GM21786 (cell line): ENCODE measurements around the gene HNRNPC.
"Not testable (repeated sequence)": the region's sequence is repeated elsewhere in the genome, so short reads cannot be mapped to it uniquely, and the experiment has no call there.

ENCODE experiments used
- ATAC-seq: cut with Tn5 transposase; IDR thresholded peaks from one replicate; pipeline ENCODE4 v1.9.1; 2021; ENCODE audit not compliant: unreplicated experiment

Gene HNRNPC

GRCh38 chr14:21197418-21198205 lies 71.6 kb downstream of the HNRNPC start:
- ATAC-seq: no peak

- no peak for ATAC-seq
Measured at GRCh38 chr14:21194597-21194996, 74.6 kb downstream of the HNRNPC start.

GRCh38 chr14:21192875-21193535 lies 76.2 kb downstream of the HNRNPC start:
- no peak for ATAC-seq

GRCh38 chr14:21192447-21192822 lies 76.8 kb downstream of the HNRNPC start:
- ATAC-seq: no peak

- ATAC-seq: peak; percentile 95
Measured at GRCh38 chr14:21191809-21192446, 77.3 kb downstream of the HNRNPC start.

- no peak for ATAC-seq
Measured at GRCh38 chr14:21191261-21191808, 77.9 kb downstream of the HNRNPC start.

GRCh38 chr14:21185491-21185890 lies 83.8 kb downstream of the HNRNPC start:
- ATAC-seq: no peak

- ATAC-seq: no peak
Measured at GRCh38 chr14:21184254-21184653, 85.0 kb downstream of the HNRNPC start.

- no peak for ATAC-seq
Measured at GRCh38 chr14:21182166-21182565, 87.1 kb downstream of the HNRNPC start.

- no peak for ATAC-seq
Measured at GRCh38 chr14:21171128-21171527, 98.1 kb downstream of the HNRNPC start.

- ATAC-seq: no peak
Measured at GRCh38 chr14:21169573-21169972, 99.7 kb downstream of the HNRNPC start.

- ATAC-seq: no peak
Measured at GRCh38 chr14:21168055-21168454, 101.2 kb downstream of the HNRNPC start.

- not testable (repeated sequence) for ATAC-seq
Measured at GRCh38 chr14:21165670-21166069, 103.6 kb downstream of the HNRNPC start.

GRCh38 chr14:21165002-21165605 lies 104.1 kb downstream of the HNRNPC start:
- ATAC-seq: not testable (repeated sequence)

- no peak for ATAC-seq
Measured at GRCh38 chr14:21163871-21164291, 105.4 kb downstream of the HNRNPC start.

GRCh38 chr14:21162081-21162480 lies 107.2 kb downstream of the HNRNPC start:
- ATAC-seq: no peak

GRCh38 chr14:21160061-21160610 lies 109.1 kb downstream of the HNRNPC start:
- no peak for ATAC-seq
